Mesendoderm (in vitro differentiated cells): ENCODE measurements around the gene CDH20. TPM values are rescaled to one million over a fixed set of nuclear protein-coding genes. Genes with fewer than 3 reads are reported as not detected.

Source experiments
- small RNA-seq: library from polyadenylated mRNA; stranded (forward); fragments of <200 nt; extraction: miRNeasy Mini kit (QIAGEN cat#:217004); gene quantifications from one replicate; pipeline ENCODE3, GENCODE V24; 2013; ENCODE audit not compliant: insufficient read depth

The CDH20 gene

Small RNA genes lying within 50 kb of the gene (small RNA-seq; reads per million reads assigned to genes)
- not detected for gene RNU6-116P
